D341Med (cell line): ENCODE results near the gene ABCG8.

Source experiments
- DNase-seq: peaks from one replicate; pipeline ENCODE4 v3.0.0; 2012; ENCODE audit warnings: low spot score

ABCG8 gene

DNA sequence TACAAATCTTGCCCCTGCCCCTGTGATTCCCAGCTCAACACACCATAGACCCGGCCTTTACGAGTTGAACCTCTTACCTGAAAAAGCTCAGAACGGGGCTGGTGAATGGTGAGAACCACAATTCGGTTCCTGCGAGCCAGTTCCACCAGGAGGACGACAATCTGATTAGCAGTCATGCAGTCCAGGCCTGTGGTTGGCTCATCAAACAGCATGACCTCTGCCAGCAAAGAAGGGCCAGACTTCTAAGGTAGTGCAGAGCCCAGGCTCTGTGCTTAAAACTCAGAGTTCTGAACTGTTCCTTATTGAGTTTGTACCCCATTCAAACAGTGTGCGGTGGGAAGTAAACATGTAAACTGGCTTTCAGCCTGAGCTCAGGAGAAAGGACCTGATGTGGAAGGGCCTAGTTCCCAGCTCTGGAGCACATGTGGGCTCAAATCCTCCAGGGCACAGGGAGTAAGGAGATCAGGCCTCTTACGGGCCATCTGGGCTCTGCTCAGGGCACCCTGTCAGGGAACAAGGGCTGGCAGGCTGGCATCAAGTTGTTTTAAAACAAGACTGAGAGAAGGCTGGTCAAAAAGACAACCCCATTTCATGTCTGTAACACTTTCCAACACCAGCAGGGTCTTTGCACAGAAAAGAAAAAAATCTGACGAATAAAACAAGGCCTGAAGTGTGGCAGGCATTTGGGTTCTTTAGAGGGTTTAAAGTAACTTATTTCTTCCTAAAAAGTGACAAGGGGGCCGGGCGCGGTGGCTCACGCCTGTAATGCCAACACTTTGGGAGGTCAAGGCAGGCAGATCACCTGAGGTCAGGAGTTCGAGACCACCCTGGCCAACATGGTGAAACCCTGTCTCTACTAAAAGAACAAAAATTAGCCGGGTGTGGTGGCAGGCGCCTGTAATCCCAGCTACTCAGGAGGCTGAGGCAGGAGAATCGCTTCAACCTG, 12.2 kb upstream of the ABCG8 start:
- DNase-seq: no peak

DNA sequence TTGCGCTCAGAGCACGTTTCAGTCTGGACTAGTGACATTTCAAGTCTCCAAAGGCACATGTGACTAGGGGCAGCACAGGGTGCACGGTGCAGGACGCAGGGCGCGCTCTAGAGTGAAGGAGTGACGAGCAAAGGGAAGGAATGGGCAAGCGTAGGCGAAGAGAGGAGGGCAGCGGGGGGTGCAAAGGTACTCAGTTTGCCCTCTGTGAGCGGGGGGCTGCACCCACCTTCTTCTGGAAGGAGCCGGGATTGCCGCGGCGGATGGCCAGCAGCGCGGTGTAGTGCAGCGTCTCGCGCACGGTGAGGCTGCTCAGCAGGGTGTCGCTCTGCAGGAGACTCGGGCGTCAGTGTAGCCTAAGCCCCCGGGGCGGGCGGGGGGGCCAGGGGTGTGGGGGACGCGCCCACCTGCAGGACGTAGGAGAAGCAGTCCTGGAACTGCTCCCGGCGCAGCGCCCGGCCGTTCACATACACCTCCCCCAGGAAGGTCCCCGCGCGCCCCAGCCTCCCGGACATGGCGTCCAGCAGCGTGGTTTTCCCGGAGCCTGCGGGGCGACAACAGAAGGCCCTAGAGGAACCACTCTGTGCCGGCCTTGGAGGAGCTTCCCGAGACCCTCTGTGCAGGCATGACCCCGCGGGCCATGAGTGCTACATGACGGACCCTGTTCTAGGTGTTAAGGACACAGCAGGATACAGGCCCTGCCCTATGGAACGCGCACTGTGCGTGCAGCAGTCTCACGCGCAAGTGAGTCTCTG, 7.1 kb upstream of the ABCG8 start:
- DNase-seq: no peak

DNA sequence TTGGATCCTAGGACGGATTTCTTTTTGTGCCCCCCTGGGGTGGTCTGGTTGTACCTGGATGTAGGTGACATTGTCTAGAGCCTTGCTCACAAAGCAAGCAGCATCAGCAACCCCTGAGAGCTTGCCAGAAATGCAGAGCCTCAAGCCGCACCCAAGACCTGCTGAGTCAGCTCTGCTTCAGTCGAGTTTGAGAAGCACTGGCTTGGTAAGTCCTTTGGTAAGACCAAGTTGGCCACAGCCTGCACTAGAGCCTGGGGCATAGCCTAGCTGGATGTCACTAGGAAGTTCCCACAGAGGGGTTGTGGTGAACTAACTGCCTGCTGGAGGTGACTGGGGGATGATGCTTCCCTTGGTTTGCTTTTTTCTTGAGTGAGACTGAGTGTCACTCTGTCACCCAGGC, 6.3 kb upstream of the ABCG8 start:
- no peak for DNase-seq

DNA sequence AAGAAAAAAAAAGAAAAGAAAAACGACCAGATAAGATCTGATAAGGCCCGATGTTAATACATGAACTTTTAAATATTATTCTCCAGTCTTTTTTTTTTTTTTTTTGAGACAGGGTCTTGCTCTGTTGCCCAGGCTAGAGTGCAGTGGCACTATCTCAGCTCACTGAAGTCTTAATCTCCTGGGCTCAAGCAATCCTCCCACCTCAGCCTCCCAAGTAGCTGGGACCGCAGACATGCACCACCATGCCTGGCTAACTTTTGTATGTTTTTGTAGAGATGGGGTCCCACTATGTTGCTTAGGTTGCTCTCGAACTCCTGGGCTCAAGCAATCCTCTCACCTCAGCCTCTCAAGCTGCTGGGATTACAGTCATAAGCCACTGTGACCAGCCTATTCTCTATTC, 1.7 kb upstream of the ABCG8 start:
- DNase-seq: no peak

DNA sequence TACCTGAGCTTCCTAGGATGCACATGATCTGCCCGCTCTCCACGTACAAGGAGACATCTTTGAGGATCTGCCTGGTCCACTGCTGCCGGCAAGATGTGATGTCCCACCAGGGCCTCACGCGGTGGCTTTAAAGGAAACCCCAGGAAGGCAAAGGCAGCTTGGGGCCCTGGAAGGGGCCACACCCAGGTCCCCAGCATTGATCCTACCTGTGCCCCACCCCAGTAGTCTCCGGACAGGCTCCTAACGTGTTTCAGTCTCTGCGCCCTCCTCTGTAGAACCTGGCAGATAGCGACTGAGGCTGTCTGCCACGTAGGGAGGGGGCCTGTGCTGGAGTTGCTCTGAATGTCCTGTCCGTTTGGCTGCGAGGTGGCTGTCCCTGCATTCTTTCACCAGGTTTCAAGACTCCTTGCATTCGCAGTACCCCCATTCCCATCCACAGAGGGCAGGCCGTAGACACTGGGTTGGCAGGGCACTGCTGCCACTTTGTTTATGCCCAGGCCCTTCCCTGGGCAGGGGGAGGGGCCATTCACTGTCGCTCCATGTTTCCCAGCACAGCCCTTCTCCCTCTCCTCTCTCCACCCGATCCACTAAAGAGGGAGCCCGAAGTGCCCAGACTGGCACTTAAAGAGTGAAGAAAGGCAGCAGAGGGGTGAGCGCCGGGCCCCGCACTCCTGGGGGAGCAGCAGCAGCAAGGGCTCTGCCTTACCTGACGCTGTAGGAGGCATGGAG, 776 bp upstream of the ABCG8 start:
- no peak for DNase-seq

DNA sequence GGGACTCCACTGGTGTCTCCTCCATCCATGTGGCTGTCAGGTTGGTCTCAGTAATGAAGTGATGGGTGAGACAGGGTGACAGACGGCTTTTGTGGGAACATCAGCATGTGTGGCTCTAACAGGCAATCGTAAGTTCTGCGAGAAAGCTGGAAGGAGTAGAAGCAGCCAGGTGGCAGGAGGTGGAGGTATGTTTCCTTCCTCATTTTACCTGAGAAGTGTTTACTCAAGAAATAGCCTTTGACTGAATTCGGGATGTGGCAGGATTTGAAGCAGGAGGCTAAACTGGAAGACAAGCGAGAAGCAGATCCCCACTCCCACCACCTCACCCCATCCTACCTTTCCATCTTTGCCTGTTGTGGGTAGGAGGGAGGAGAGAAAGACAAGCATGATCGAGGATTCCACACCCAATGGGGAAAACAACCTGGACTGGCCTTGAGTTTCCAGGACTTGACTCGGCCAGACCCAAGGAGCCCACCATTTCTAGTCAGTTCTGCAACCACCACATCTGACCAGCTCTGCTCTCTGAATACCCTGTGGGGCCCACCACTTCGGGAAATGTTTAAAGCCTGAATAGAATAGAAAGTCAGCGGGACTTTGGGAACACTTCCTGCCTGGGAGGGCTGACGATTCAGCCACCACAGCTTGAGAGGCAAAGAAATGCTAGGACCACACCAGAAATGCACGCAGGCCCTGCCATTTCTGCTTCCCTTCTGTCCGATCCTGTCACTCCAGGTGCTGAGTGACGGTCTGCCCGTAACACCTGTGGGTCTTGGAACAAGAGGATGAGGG, 1.2 kb downstream of the ABCG8 start:
- no peak for DNase-seq

DNA sequence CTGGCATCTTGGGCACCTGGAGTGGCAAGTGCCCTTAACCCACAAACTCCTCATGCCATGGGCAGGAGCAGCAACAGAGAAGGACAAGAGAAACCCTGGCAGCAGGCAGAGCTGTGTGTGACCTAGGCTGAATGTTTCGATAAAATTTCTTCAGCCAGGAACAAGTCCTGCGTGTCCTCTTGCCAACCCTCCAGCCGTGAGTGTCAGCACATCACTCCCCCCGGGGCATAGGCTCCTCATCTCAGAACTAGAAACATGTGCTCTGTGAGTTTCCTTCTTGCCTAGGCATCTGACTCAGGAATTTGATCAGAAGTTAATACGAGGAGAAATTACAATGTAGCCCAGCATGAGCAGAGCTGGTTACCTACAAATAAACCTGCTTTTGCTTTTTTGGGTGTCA, 2.2 kb downstream of the ABCG8 start:
- no peak for DNase-seq

DNA sequence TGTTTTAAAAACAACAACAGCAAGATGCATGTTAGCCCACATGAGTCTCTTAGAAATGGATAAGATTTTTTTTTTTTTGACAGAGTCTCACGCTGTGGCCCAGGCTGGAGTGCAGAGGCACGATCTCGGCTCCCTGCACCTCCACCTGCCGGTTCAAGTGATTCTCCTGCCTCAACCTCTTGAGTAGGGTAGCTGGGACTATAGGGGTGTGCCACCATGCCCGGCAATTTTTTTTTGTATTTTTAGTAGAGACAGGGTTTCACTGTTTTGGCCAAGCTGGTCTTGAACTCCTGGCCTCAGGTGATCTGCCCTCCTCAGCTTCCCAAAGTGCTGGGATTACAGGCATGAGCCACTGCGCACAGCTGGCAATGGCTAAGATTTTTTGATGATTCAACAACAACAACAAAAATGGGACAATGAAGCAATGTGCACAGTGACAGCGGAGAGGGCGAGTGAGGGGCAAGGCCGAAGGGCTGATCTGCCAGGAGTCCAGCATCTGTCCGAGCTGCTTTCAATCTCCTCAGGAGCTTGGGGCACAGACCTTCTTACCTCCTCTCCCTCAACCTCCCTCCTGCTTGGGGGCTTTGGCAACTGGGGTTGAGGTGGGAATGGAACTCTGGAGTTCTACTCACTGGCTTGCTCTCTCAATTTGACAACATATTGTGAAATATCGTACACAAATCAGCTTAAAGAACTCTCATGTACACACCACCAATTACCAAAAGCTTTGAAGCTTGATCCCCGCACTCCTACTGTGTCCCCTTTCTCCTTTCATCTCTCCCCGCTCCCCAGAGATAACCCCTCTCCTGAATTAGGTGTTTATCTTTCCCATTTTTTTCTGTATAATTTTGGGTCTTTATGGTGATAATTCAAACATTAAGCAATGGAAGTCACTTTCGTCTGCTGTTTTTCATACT, 3.4 kb downstream of the ABCG8 start:
- DNase-seq: no peak

DNA sequence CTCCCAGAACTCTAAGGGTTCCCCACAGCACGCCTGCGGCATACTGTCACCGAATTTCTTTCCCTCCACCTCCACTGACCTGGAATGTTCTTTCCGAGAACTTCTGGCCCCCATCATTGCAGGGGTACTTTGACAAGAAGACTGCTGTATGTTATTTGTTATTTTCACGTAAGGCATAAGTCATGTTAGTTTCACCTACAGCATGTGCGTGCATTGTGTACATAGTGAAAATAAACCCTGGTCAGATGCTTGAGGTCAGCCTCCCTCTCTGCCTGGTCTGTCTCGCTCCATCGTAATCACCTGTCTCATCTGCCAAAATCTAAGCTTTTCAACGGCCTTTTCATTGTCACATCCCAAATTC, 4.1 kb downstream of the ABCG8 start:
- DNase-seq: no peak

DNA sequence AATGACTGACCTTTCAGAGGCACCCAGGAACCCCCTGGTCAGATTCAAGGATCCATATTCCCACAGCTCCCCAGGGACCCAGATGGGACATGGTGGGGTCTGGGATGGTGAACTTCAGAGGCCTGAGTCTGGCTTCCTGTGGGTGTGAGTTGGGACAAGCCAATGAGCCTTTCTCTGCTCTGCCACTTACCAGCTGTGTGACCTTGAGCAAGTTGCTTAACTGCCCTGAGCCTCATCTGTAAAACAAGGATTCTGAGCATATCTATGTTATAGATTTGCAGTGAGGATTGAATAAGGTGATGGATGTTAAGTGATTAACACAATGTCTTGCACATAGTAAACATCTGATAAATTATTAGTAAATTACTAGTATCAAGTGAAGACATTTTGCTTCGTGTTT, 6.4 kb downstream of the ABCG8 start:
- DNase-seq: no peak

DNA sequence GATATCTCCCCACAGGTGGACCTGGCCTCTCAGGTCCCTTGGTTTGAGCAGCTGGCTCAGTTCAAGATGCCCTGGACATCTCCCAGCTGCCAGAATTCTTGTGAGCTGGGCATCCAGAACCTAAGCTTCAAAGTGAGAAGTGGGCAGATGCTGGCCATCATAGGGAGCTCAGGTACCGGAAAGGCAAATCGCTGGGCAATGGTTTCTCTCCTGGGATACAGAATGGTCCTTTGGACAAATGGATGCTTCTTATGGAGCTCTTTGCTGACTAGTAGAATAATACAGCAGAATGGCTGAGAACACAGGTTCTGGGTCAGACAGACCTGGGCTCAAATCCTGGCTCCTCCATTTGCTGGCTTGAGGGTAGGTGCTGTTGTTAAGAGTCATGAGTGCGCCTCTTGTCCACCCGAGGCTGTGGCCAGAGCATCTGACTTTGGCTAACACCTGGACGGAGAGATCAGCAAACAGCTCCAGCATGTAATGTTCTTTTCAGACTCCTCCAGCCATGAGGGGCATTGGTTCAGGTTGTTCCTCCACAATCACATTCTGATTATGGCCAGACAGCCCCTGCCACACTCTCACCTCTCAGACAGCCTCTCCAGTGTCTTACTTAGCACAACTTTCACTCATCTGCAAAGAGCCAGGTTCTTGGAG, 7.5 kb downstream of the ABCG8 start:
- DNase-seq: no peak

DNA sequence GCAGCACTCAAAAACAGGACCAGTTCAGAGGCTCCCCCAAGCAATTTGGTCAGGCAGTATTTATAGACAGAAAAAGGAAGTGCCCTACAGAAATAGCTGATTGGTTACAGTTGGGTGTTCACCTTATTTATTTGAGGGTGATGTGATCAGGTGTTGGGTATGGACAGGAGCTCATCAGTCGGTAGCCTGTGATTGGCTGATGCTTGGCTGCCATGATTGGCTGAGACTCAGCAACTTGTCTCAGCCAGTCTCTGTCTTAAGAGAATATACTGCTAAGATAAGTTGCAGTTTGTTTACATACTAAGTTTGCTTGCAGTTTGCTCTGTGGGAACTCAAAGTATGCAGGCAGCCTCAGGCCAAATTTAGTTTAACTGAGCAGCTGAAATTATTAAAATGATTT, 9.4 kb downstream of the ABCG8 start:
- no peak for DNase-seq

DNA sequence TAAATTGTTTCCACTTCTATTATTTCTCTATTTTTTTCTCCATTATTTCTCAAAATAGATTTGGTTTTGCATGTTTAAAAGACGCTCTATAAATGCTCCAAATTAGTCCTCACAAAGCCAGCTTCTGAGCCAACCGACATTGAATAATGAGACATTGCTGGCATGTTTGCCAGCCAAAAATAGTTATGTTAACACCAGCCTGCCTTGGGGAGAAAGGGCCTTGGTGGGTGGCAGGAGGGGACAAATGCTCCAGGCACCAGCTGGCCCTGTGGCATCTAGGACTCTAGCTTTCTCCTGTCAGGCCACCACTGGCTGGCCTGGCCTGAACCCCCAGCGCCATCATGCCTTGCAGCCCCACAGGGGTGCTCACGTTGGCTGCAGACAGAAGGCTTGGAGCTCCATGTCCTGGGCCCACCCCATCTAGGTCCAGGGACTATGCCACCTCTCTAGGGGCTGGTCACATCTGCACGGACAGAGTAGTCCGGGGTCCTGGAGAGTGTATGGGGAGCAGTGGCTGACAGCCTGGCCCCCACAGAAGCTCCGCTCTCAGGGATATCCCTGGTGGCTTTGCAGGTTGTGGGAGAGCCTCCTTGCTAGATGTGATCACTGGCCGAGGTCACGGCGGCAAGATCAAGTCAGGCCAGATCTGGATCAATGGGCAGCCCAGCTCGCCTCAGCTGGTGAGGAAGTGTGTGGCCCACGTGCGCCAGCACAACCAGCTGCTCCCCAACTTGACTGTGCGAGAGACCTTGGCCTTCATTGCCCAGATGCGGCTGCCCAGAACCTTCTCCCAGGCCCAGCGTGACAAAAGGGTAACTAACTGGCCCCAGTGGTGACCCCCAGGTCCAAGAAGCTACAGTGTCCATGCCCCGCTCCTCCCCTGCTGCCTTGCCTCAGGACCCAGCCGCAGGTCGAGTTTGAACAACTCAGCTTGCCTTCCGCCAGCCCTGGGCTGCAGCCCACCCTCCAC, 12.5 kb downstream of the ABCG8 start:
- DNase-seq: no peak

DNA sequence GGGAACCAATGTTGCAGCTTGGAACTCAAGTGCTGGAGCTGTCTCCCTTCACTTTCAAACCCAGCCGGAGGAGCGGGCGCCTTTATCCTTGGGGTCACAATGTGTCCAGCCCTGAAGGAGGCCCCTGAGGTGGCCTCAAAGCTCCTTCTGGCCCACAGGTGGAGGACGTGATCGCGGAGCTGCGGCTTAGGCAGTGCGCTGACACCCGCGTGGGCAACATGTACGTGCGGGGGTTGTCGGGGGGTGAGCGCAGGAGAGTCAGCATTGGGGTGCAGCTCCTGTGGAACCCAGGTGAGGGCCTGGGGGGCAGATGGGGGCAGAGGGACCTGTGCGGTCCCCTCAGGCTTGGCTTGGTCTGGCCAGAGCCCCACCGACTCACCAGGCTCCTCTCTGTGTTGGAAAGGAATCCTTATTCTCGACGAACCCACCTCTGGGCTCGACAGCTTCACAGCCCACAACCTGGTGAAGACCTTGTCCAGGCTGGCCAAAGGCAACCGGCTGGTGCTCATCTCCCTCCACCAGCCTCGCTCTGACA, 13.5 kb downstream of the ABCG8 start:
- no peak for DNase-seq

DNA sequence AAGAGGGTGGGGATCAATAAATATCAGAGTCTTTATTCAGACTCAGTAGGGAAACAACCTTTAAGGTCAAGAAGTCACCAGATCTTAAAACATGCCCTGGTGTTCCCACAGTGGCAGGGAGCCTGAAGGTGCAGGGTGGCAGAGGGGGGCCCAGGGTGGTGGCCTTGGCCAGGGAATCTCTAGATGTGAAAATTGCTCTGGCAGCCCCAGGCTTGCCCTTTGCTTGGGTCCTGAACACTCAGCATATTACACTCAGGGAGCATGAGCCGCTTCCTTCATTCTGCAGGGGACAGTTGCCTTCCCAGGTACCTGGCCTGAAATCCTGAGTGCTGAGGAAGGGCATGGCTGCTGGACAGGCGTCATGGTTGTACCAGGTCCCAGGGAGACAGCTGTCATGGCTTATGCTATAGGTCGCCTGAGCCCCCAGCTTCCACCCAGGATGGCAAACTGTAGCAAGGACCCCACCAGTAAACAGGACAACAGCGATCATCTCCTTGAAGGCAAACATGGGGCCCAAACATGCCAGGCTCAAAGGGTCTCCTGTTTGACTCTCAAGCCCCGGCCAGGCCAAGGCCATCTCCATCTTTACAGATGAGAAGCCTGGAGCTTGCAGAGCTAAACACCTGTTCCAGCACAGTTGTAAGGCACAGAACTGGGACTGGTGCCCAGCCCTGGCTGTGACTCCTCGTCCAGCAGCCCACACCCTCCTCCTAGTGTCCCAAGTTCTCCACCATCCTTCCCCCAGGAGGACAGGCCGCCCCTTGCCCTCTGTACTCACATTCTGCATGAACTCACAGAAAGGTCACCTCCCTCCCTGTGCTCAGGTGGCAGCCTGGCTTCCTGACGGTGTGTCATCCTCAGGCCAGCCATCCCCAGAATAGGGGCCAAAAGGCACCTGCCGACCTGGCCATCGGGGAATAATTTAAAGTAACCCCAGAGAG, 14.6 kb downstream of the ABCG8 start:
- no peak for DNase-seq

DNA sequence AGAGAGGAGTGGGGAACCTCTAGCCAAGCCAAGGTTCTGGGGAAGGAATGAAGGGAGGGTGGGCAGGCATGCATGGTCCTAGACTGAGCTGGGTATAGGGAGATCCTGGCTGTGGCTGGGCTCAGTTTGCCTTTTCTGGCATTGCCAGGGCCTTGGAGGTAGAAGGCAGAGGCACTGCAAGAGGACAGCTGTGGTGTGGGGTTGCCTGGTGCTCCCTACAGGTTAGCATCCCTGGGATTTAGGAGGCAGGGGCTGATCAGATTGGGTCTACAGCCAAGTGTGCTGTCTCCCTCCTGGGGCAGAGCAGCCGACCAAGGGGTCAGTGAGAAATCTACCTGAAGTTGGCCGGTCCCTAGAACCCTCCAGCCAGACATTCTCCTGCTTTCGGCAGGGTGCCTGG, 15.9 kb downstream of the ABCG8 start:
- DNase-seq: no peak

DNA sequence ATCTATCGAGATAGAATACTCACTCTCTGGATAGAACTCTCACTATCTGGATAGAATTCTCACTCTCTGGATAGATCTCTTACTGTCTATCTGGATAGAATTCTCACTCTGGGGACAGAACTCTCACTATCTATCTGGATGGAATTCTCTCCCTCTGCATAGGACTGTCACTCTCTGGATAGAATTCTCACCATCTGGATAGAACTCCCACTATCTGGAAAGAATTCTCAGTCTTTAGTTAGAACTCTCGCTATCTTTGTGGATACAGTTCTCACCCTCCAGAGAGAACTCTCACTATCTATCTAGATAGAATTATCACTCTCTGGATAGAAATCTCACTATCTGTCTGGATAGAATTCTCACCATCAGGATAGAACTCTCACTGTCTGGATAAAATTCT, 16.5 kb downstream of the ABCG8 start:
- DNase-seq: no peak

DNA sequence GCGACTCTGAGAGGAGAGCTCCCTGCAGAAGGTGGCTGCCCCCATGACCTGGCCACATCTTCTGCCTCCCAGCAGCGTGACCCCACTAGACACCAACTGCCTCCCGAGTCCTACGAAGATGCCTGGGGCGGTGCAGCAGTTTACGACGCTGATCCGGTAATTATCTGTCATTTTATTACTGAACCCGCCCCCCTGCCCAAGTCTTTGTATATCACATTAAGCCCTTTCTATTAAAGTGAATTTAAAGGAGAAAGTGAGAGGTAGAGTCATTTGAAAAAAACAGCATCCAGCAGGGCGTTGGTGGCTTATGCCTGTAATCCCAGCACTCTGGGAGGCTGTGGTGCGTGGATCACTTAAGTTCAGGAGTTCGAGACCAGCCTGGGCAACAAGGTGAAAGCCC, 33.4 kb downstream of the ABCG8 start:
- no peak for DNase-seq
